IMR-90 (cell line): ENCODE data around the gene EVI5. TPM values are rescaled to one million over a fixed set of nuclear protein-coding genes. Genes with fewer than 3 reads are reported as not detected.

Source experiments
- ATAC-seq: fragments of 200-7000 bp; cut with Tn5 transposase; 2 replicates; pipeline ENCODE4 v1.9.1; 2020; ENCODE audit warnings: low read depth, mild to moderate bottlenecking, moderate library complexity
- BruUV-seq: library from RNA; stranded (reverse); fragments of 400-500 nt; replicated peaks from 2 replicates; lab custom pipeline; 2021; lab: Mats Ljungman, UMichigan
- CTCF ChIA-PET: fragments of 300-600 bp; formaldehyde crosslinking; extraction: SDS; loops from one replicate; lab custom pipeline; 2021; ENCODE audit warnings: antibody characterized with exemption; lab: Yijun Ruan, JAX
- POLR2A ChIA-PET: fragments of 300-600 bp; sonication (Branson Sonifier 250); formaldehyde crosslinking; loops from one replicate; lab custom pipeline; 2022; ENCODE audit warnings: antibody characterized with exemption; ENCODE audit not compliant: unreplicated experiment; lab: Charles Lee
- DNase-seq: peaks from one replicate; pipeline ENCODE4 v3.0.0; 2013
- H2AFZ ChIP-seq: replicated peaks from 2 replicates; pipeline ENCODE3; 2013; ENCODE audit warnings: low read length, mild to moderate bottlenecking; ENCODE audit not compliant: poor library complexity
- H2AK5ac ChIP-seq: 2 replicates; pipeline ENCODE4 v1.6.1; 2013; ENCODE audit warnings: low read depth, low read length, inconsistent platforms
- H2AK9ac ChIP-seq: replicated peaks from 2 replicates; pipeline ENCODE3; 2013; ENCODE audit warnings: mild to moderate bottlenecking, low read depth, low read length, moderate library complexity; ENCODE audit not compliant: poor library complexity
- H2BK120ac ChIP-seq: 2 replicates; pipeline ENCODE4 v1.6.1; 2013; ENCODE audit warnings: low read depth, low read length, inconsistent platforms
- H2BK15ac ChIP-seq: 3 replicates; pipeline ENCODE4 v1.6.1; 2013; ENCODE audit warnings: low read depth, low read length, inconsistent platforms
- H2BK20ac ChIP-seq: 2 replicates; pipeline ENCODE4 v1.6.1; 2013; ENCODE audit warnings: low read depth, mild to moderate bottlenecking, inconsistent platforms, low read length, moderate library complexity
- H2BK5ac ChIP-seq: 2 replicates; pipeline ENCODE4 v1.6.1; 2013; ENCODE audit warnings: mild to moderate bottlenecking, low read depth, low read length, inconsistent platforms; ENCODE audit not compliant: poor library complexity, severe bottlenecking
- H3K14ac ChIP-seq: replicated peaks from 2 replicates; pipeline ENCODE4 v1.6.1; 2013; ENCODE audit warnings: low read depth, low read length, inconsistent platforms
- H3K18ac ChIP-seq: 2 replicates; pipeline ENCODE4 v1.6.1; 2013; ENCODE audit warnings: low read depth, low read length, control low read depth
- H3K23ac ChIP-seq: 2 replicates; pipeline ENCODE4 v1.6.1; 2013; ENCODE audit warnings: low read depth, low read length, inconsistent platforms
- H3K27ac ChIP-seq: 2 replicates; pipeline ENCODE4 v1.5.1; 2013; ENCODE audit warnings: mild to moderate bottlenecking, control low read depth, low read length; ENCODE audit not compliant: insufficient read depth
- H3K27me3 ChIP-seq: 2 replicates; pipeline ENCODE4 v1.6.1; 2013; ENCODE audit warnings: low read length; ENCODE audit not compliant: control insufficient read depth, insufficient read depth
- H3K36me3 ChIP-seq: 2 replicates; pipeline ENCODE4 v1.6.1; 2013; ENCODE audit warnings: low read length, mixed read lengths; ENCODE audit not compliant: control insufficient read depth, insufficient read depth
- H3K4ac ChIP-seq: 2 replicates; pipeline ENCODE4 v1.6.1; 2013; ENCODE audit warnings: low read depth, low read length, inconsistent platforms
- H3K4me1 ChIP-seq: 2 replicates; pipeline ENCODE4 v1.6.1; 2013; ENCODE audit warnings: low read length, mixed read lengths; ENCODE audit not compliant: control insufficient read depth, insufficient read depth
- H3K4me2 ChIP-seq: 2 replicates; pipeline ENCODE4 v1.6.1; 2013; ENCODE audit warnings: low read depth, mild to moderate bottlenecking, control low read depth, low read length, moderate library complexity
- H3K4me3 ChIP-seq: 2 replicates; pipeline ENCODE4 v1.5.1; 2013; ENCODE audit warnings: low read depth, mild to moderate bottlenecking, control low read depth, low read length, moderate library complexity; ENCODE audit not compliant: insufficient read depth
- H3K56ac ChIP-seq: 2 replicates; pipeline ENCODE4 v1.6.1; 2013; ENCODE audit warnings: low read length, inconsistent platforms; ENCODE audit not compliant: insufficient read depth; ENCODE audit errors: extremely low read depth
- H3K79me1 ChIP-seq, 2 experiments: 2 replicates each; pipeline ENCODE4 v1.6.1; 2013; ENCODE audit warnings: low read length in 2 of 2, inconsistent platforms in 1 of 2, low read depth in 1 of 2
- H3K9ac ChIP-seq: 2 replicates; pipeline ENCODE4 v1.6.1; 2013; ENCODE audit warnings: low read depth, low read length, control low read depth
- H3K9me1 ChIP-seq: 2 replicates; pipeline ENCODE4 v1.6.1; 2013; ENCODE audit warnings: low read length, inconsistent platforms; ENCODE audit not compliant: insufficient read depth
- H3K9me3 ChIP-seq: 2 replicates; pipeline ENCODE4 v1.6.1; 2013; ENCODE audit warnings: low read length; ENCODE audit not compliant: control insufficient read depth, insufficient read depth
- H4K20me1 ChIP-seq: 2 replicates; pipeline ENCODE4 v1.6.1; 2013; ENCODE audit warnings: low read length, inconsistent platforms; ENCODE audit not compliant: insufficient read depth
- H4K5ac ChIP-seq: 2 replicates; pipeline ENCODE4 v1.6.1; 2013; ENCODE audit warnings: mild to moderate bottlenecking, low read depth, low read length, control low read depth
- H4K8ac ChIP-seq, 2 experiments: 2 replicates each; pipeline ENCODE4 v1.6.1; 2013; ENCODE audit warnings: low read depth in 2 of 2, low read length in 2 of 2, control low read depth in 1 of 2, inconsistent platforms in 1 of 2
- H4K91ac ChIP-seq: 2 replicates; pipeline ENCODE4 v1.6.1; 2013; ENCODE audit warnings: low read depth, low read length, inconsistent platforms; ENCODE audit not compliant: insufficient read depth
- ELK1 ChIP-seq: fragments of 150-350 bp; IDR thresholded peaks from 2 replicates; pipeline ENCODE4 v1.6.1; 2016; ENCODE audit warnings: low read depth, mild to moderate bottlenecking, low read length, moderate library complexity, borderline replicate concordance
- MAFK ChIP-seq: IDR thresholded peaks from 2 replicates; pipeline ENCODE4 v1.6.1; 2012; ENCODE audit warnings: low read depth, low read length, improper control_type of control experiment
- MAZ ChIP-seq: IDR thresholded peaks from 2 replicates; pipeline ENCODE4 v1.6.1; 2012; ENCODE audit warnings: low read depth, mild to moderate bottlenecking, low read length, improper control_type of control experiment, moderate library complexity, borderline replicate concordance
- NFE2L2 ChIP-seq: fragments of 150-350 bp; IDR thresholded peaks from 2 replicates; pipeline ENCODE4 v1.6.1; 2016; ENCODE audit warnings: low read depth, mild to moderate bottlenecking, low read length
- POLR2A ChIP-seq: IDR thresholded peaks from 2 replicates; pipeline ENCODE4 v1.6.1; 2012; ENCODE audit warnings: mild to moderate bottlenecking, low read depth, low read length
- RAD21 ChIP-seq: IDR thresholded peaks from 2 replicates; pipeline ENCODE4 v1.6.1; 2012; ENCODE audit warnings: low read length, improper control_type of control experiment
- SMC3 ChIP-seq: fragments of 150-350 bp; IDR thresholded peaks from 2 replicates; pipeline ENCODE4 v1.6.1; 2016; ENCODE audit warnings: low read depth, mild to moderate bottlenecking, antibody characterized with exemption, low read length, moderate library complexity
- WGBS, 2 experiments: methylation state at CpG; one replicate each; pipeline versions ENCODE4 v1.1.5 to v1.1.7; 2013; ENCODE audit warnings: missing lambda C conversion rate in 2 of 2; ENCODE audit not compliant: insufficient read length in 1 of 2; ENCODE audit errors: extremely low coverage in 2 of 2; 5-methylcytosine and 5-hydroxymethylcytosine counted together
- dilution Hi-C: fragments of 300-500 bp; cut with HindIII; formaldehyde crosslinking; loops from one replicate; pipeline ENCODE4 v1.14.3; 2018; ENCODE audit warnings: low sequenced_read_pairs; ENCODE audit not compliant: unreplicated experiment
- in situ Hi-C: fragments of 300-500 bp; cut with MboI; formaldehyde crosslinking; loops from 3 replicates; pipeline ENCODE4 v1.14.3; 2019; ENCODE audit warnings: low sequenced_read_pairs, inconsistent platforms, mixed read lengths
- intact Hi-C: fragments of 100-400 bp; cut with micrococcal nuclease; formaldehyde crosslinking; loops from 2 replicates; pipeline ENCODE4 v1.10.0; 2022
- polyA plus RNA-seq, 3 experiments: library from polyadenylated mRNA; depleted of rRNA; stranded (reverse); fragments of >200 nt; gene quantifications; 2 replicates each; pipeline ENCODE4 v1.2.3, GENCODE V29; 2012; ENCODE audit warnings: low replicate concordance in 1 of 3
- total RNA-seq: library from RNA; depleted of rRNA; stranded (reverse); fragments of >200 nt; gene quantifications from 2 replicates; pipeline ENCODE4 v1.2.3, GENCODE V29; 2012

The EVI5 gene
- total and polyA plus RNA-seq, 2 of the 4 experiments (the other 2 are of a cell fraction), result 13.9 to 26.9 TPM

- dilution Hi-C loops, result no loop called here
- Histone ChIP-seq H2AK5ac (no peak overlapping the region), H3K4me3 (no peak overlapping the region), H3K18ac (no peak overlapping the region), H2BK120ac (no peak overlapping the region), H3K14ac (no peak overlapping the region), H4K8ac (no peak overlapping the region), H3K56ac (no peak overlapping the region), H4K5ac (no peak overlapping the region), H3K4me1 (peaks cover 5% of the 10 kb centered on the region), H3K27me3 (no peaks in the 10 kb centered on the region), H3K9me1 (peaks cover 4% of the 10 kb centered on the region; the same call in 1 of the 2 replicates), H3K23ac (no peak overlapping the region), H3K9me3 (no peaks in the 10 kb centered on the region), H2AK9ac (no peak overlapping the region), H2AFZ (no peak overlapping the region), H3K4me2 (no peak overlapping the region), H3K4ac (no peak overlapping the region), H2BK5ac (no peak overlapping the region), H3K9ac (no peak overlapping the region), H3K27ac (no peak overlapping the region), H4K91ac (no peak overlapping the region), H4K20me1 (peaks cover 5% of the 10 kb centered on the region; the same call in 1 of the 2 replicates), H3K36me3 (no peaks in the 10 kb centered on the region), H2BK20ac (no peak overlapping the region), H3K79me1 (peaks cover 15 to 39% of the 10 kb centered on the region in 2 experiments; a peak in 3 of 4 replicates), H2BK15ac (no peak overlapping the region)
- no CpG with 5 or more reads among the region's 2 CpGs for WGBS, 2 experiments
- DNase-seq (no peak), ATAC-seq (no peak)
- POLR2A ChIA-PET, result no interaction called here
- TF ChIP-seq SMC3 (no peak), NFE2L2 (no peak), ELK1 (no peak), RAD21 (no peak), MAFK (peak; percentile 64; the same call in 1 of the 2 replicates), POLR2A (no peak), MAZ (no peak)
- no TSS peak for BruUV-seq
- intact Hi-C loops, result no loop called here
- CTCF ChIA-PET, result interaction anchor here (0.8 kb wide), 1 partner anchor 252 kb away, joined by 3 read pairs; no protein-coding TSS in a partner anchor
- in situ Hi-C loops, result no loop called here
Observed at GRCh38 chr1:92707709-92708108, 77.2 kb downstream of the EVI5 start.
